GM15510 (cell line): ENCODE data around the gene SRPK2.

Source experiments
- POLR2A ChIP-seq: IDR thresholded peaks from 3 replicates; pipeline ENCODE4 v1.6.1; 2011; ENCODE audit warnings: borderline replicate concordance; ENCODE audit not compliant: insufficient read length; ENCODE audit errors: extremely low read depth

The SRPK2 gene

GRCh38 chr7:105222953-105223352 is 165.8 kb downstream of the SRPK2 start:
- no peak for TF ChIP-seq POLR2A

- no peak for TF ChIP-seq POLR2A
These were observed 169.0 kb downstream of the SRPK2 start for GRCh38 chr7:105219771-105220160.

DNA sequence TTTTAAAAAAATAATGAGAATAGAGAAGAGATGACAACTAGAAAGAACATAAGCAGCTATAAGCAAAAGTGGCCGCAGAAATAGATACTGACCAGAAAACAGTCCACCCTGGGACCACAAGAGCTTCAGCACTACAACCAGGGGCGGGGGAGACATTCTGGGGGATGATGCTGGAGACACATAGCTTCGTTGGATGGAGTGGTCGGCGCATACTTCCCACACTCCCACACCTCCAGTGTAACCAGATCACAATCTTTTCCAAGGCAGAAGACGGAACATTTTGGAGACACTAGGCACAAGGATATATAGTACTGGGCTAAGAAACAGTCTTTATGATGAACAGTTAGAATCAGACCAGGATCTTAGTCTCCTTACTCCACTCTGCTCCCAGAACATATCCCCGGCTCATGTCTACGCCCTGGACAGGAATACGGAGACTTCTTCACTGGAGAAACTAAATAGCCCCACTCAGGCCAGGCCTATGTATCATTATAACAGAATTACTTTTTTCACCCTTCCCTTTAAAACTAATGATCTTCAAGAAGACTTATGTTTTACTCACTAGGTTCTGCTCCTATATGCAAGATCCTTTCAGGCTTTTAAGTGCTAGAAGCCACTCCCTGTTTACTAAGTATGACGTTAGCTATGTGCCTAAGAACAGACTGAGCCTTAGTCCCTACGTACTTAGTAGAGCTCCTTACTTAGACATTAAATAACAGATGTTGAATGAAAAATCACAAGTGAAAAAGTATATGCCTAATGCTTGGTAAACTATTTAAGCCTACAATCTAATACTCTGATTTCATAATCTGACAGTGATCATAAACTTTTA is 169.6 kb downstream of the SRPK2 start:
- no peak for TF ChIP-seq POLR2A

DNA sequence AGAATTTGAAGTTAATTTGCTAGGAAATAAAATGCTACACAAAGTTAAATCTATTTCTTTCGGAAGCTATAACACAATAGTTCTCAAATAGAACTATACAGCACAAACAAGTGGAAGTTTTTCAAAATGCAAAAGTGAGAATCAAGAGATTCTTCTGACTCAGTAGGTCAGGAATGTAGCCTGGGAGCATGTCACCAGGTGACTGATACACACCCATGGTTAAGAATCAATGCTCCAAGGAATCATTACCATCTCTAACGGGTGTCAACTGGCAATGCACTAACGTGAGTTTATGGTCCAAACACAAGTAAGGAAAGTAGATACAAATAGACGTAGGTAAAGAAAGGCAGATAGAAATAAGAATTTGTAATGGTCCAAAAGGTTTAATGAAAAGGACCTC is 170.5 kb downstream of the SRPK2 start:
- TF ChIP-seq POLR2A = no peak

- no peak for TF ChIP-seq POLR2A
These were observed 171.9 kb downstream of the SRPK2 start for GRCh38 chr7:105216786-105217185.

DNA sequence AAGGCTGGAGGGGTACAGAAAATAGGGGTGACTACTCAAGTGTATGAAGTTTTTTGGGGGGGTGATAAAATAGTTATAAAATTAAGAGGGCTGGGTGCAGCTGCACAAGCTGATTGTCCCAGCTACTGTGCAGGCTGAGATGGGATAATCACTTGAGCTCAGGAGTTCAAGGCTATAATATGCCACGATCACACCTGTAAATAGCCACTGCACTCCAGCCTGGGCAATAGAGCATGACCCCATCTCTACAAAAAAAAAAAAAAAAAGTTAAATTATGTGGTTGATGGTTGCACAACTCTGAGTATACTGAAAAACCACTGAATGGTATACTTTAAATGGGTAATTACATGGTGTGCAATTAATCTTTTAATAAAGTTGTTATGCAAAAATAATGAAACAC is 172.9 kb downstream of the SRPK2 start:
- TF ChIP-seq POLR2A = no peak

DNA sequence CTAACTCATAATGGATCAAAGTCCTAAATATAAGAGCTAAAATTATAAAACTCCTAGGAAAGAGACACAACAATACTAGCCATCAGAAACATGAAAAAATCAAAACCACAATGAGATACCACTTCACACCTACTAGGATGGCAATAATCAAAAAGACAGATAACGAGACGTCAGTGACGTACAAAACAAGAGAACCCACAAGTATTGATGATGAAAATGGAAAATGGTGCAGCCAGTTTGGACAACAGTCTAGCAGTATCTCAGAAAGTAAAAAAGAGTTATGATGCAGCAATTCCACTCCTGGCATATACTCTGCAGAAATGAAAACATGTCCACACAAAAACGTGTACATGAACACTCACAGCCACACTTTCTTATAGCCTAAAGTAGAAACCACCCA is 173.5 kb downstream of the SRPK2 start:
- no peak for TF ChIP-seq POLR2A

DNA sequence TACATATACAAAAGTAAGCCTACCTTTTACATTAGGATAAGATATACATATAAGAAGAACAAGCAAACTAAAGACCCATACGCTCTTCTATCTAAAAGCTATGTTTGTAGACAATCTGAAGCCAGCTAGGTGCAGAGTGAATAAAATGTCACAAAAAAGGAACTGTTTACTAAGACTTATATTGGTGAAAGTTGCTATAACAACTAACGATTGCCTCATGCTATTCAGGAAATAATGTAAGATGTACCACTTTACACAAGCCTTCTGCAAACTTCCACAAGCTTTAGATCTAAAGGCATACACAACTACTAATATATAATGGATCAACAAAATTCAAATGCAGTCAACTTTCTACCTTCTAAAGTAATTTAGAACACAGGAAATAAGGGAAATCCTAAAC is 175.1 kb downstream of the SRPK2 start:
- no peak for TF ChIP-seq POLR2A

GRCh38 chr7:105212212-105212611 is 176.5 kb downstream of the SRPK2 start:
- no peak for TF ChIP-seq POLR2A

DNA sequence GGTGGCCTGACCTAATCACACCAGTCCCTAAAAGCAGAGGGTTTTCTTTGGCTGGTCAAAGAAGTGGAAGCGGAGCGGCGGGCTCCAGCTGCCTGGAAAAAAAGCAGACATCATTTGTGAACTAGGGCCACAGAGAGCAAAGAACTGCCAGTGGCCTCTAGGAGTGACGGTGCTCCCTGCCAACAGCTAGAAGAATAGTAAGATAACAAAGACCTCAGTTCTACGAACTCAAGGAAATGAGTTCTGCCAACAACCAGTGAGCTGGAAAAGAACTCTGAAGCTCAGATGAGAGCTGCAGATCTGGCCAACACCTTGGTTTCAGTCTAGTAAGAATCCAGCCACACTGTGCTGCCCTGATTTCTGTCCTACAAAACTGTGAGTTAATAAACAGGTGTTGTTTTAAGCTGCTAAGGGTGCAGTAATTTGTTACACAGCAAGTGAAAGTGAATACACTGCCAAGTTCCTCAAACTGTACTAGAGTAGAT is 178.0 kb downstream of the SRPK2 start:
- TF ChIP-seq POLR2A = no peak

DNA sequence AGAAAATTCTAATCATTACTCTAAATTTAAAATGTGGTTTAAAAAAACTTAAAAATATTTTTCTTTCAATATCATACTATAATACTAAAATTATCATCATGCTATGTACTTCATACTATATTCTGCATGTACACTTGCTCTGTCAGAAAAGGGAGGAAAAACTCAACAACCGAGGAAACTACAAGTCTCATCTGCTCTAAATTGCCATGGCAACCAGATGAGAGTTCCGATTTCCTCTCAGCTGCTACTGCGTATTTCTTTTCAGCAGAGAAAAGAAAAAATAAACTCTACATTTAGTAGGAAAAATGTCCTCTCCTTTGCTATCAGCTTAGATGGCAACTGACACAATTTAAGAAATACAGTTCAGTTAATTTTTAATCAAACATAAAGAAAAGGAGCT is 178.9 kb downstream of the SRPK2 start:
- TF ChIP-seq POLR2A = no peak

DNA sequence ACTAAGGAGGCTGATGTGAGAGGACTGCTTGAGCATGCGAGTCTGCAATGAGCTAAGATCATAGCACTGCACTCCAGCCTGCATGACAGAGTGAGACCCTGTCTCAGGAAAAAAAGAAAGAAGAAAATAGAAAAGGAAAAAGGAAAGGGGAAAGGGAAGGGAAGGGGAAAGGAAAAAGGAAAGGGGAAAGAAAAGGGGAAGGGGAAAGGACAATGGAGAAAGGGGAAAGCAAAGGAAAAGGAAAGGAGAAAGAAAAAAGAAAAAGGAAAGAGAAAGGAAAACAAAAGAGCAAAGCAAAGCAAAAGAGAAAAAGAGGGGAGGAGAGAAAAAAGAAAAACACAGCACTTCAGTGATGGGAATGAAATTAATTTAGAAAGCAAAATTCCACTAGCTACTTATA is 179.3 kb downstream of the SRPK2 start:
- TF ChIP-seq POLR2A = no peak

- TF ChIP-seq POLR2A = no peak
These were observed 181.7 kb downstream of the SRPK2 start for GRCh38 chr7:105206985-105207384.

DNA sequence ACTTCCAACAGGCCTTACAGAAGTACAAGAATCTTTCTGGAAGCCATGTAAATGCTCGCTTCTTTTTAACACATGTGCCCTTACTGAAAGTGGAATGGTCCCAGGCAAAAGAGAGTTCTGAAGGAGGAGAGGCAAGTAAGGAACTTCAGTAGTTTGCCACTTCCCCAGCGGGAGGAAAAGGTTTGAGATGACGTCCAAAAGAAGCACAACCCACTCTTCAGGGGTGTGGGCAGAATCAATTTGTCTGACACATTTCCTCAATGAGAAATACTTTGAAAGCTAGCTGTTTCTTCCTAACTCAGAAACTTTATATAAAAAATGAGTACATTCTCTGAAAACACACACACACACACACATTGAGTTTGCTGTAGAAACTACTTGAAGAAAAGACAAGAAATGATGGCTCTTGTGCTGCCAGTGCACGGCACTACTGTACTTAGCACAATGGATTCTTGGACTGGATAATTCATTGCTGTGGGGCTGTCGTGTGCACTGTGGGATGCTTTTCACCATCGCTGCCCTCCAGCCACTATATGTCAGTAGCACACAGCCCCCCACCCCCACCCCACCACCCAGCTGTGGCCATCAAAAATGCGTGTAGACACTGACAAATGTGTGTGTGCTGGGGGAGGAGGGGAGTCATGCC is 183.0 kb downstream of the SRPK2 start:
- TF ChIP-seq POLR2A = no peak

GRCh38 chr7:105204953-105205352 is 183.8 kb downstream of the SRPK2 start:
- no peak for TF ChIP-seq POLR2A

GRCh38 chr7:105204520-105204919 is 184.2 kb downstream of the SRPK2 start:
- TF ChIP-seq POLR2A = no peak
